Memory B cell (primary cell): Measurements from ENCODE around the gene FBXO15.

ENCODE experiments used
- ATAC-seq: fragments of 150-1000 bp; cut with Tn5 transposase; 2 replicates; pipeline ENCODE4 v1.10.0; 2021; ENCODE audit warnings: low read depth, mild to moderate bottlenecking, moderate library complexity
- DNase-seq, 2 donors: peaks; one replicate each; pipeline ENCODE4 v3.0.0; 2022; ENCODE audit warnings: low spot score in 2 of 2
- H3K27ac Mint-ChIP-seq: one replicate; pipeline ENCODE4 v1.8.0; 2022; ENCODE audit warnings: mild to moderate bottlenecking, moderate library complexity, mixed read lengths
- H3K27me3 Mint-ChIP-seq: one replicate; pipeline ENCODE4 v1.8.0; 2022; ENCODE audit warnings: mixed read lengths
- H3K36me3 Mint-ChIP-seq: one replicate; pipeline ENCODE4 v1.8.0; 2022; ENCODE audit warnings: mild to moderate bottlenecking, mixed read lengths
- H3K4me1 Mint-ChIP-seq: one replicate; pipeline ENCODE4 v1.8.0; 2022; ENCODE audit warnings: mixed read lengths
- H3K4me3 Mint-ChIP-seq: one replicate; pipeline ENCODE4 v1.8.0; 2022; ENCODE audit warnings: mild to moderate bottlenecking, moderate library complexity, mixed read lengths
- H3K9me3 Mint-ChIP-seq: one replicate; pipeline ENCODE4 v1.8.0; 2022; ENCODE audit warnings: mixed read lengths

Gene FBXO15

DNA sequence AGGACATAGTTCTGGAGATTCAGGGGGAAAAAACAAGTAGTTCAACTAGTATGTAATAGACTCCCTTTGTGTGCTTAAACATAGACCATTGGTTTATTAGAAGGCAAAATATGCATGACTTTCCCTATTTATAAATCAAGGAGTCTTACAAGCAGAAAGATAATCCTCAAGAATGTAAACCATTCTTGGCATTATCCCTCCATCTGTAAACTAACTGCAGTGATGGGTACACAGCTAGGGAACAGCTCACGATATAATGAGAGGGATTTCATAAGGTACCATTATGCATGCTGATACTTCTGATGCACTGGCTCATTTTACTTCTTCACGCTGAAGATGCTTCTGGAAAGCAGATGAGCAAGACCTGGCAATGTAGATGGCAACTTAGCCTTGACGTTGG, 878 bp downstream of the FBXO15 start:
- Mint-ChIP-seq H3K36me3 (no peaks in the 10 kb centered on the region), H3K4me1 (peaks cover 18% of the 10 kb centered on the region), H3K9me3 (no peaks in the 10 kb centered on the region), H3K27ac (peak overlapping the region; percentile 95), H3K4me3 (peak overlapping the region; percentile 94), H3K27me3 (peaks cover 4% of the 10 kb centered on the region)
- ATAC-seq (no peak), DNase-seq (no peak)

DNA sequence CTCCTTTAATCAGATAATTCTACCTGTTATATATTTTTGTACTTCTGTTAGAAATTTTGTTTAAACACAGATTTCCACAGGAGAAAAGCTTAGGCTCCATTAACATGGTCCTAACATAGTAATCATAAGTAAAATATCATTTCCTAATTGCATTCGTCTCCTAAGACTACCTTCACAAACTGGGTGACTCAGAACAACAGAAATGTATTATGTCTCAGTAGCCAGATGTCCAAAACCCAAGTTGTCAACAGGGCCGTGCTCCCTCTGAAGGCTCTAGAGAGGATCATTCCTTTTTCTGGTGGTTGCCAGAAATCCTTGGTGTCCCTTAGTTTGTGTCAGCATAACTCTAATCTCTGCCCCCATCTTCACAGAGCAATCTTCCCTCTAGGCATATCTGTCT, 5.4 kb downstream of the FBXO15 start:
- H3K4me3 Mint-ChIP-seq = no peak overlapping the region
- peaks cover 3% of the 10 kb centered on the region for H3K4me1 Mint-ChIP-seq
- H3K9me3 Mint-ChIP-seq = no peaks in the 10 kb centered on the region
- H3K27ac Mint-ChIP-seq = no peak overlapping the region
- ATAC-seq = no peak
- peaks cover 19% of the 10 kb centered on the region for H3K27me3 Mint-ChIP-seq
- H3K36me3 Mint-ChIP-seq = no peaks in the 10 kb centered on the region
- DNase-seq = no peak

DNA sequence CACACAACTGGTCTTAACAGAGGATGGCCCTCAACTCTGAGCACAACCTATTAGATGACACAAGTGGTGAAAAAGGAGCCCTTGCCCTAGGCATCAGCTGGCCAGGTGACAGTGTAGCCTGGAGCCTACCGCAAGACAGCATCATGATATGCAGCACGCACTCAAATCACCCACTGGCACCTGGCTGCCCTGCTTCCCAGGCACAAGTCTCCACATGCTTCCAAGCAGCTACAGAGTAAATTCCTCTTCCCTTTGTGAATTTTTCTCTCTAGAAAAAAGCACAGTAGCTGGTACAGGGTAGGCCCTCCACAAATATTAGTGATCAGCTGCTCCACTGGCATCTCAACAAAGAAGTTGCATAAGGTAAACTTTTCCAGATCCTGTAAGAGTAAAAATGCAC, 6.0 kb downstream of the FBXO15 start:
- Mint-ChIP-seq H3K4me3 (no peak overlapping the region), H3K9me3 (no peaks in the 10 kb centered on the region), H3K4me1 (no peaks in the 10 kb centered on the region), H3K27ac (no peak overlapping the region), H3K36me3 (no peaks in the 10 kb centered on the region), H3K27me3 (peaks cover 19% of the 10 kb centered on the region)
- DNase-seq (no peak), ATAC-seq (no peak)

DNA sequence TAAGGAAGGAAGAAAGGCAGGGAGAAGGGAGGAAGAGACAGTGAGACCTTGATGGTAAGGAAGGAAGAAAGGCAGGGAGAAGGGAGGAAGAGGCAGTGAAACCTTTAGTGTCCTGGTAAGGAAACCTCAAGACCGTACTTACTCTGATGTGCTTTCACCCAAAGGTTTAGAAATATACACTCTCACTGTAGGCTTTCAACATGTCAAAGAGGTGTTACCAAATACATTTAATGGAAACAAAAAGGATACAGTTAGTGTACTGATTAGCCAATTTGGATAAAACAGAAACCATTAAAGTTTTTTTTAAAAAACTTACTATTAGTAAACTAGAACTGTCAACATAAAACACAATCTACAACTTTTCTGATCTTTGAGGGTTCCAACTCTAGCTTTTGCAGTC, 7.1 kb downstream of the FBXO15 start:
- Mint-ChIP-seq H3K27me3 (peaks cover 19% of the 10 kb centered on the region), H3K36me3 (no peaks in the 10 kb centered on the region), H3K9me3 (no peaks in the 10 kb centered on the region), H3K27ac (no peak overlapping the region), H3K4me1 (no peaks in the 10 kb centered on the region), H3K4me3 (no peak overlapping the region)
- ATAC-seq = no peak
- no peak for DNase-seq

DNA sequence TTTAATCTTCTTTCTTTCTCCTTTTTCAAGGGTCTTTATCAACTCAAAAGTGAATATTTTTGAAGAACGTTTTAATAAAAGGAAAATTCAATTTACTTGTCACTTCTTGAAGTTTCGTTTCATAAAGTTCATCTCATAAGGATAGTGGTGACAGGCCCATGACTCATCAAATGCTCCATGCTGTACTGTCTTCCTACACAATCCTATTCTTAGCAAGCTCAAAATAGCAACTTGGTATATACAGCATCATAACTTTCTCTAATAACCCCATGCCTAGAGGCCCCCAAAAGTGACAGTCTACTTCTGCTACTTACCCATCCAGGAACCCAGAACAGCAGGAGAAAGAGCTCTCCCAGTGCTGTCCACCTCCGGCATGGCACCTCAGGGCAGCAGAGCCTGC, 7.7 kb downstream of the FBXO15 start:
- Mint-ChIP-seq H3K27me3 (peaks cover 19% of the 10 kb centered on the region), H3K27ac (no peak overlapping the region), H3K9me3 (no peaks in the 10 kb centered on the region), H3K36me3 (no peaks in the 10 kb centered on the region), H3K4me1 (no peaks in the 10 kb centered on the region), H3K4me3 (no peak overlapping the region)
- DNase-seq (no peak), ATAC-seq (no peak)

DNA sequence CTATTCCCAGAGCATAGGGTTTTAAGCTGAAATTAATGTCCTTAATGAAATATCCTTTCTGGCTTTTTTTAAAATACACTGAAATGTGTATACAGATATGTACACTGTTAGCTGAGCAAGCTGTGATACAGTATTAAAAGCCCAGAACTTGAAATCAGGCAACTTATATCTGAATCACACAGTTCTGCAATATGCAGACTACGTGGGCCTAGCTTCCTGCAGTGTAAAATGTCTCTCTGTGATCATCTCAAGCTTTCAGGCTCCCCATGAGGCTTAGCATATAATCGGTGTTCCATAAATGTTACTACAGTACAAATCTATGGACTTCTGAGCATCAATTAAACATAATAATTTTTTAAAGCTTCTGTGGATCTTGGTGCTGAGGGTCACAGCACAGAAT, 8.2 kb downstream of the FBXO15 start:
- peaks cover 19% of the 10 kb centered on the region for H3K27me3 Mint-ChIP-seq
- H3K27ac Mint-ChIP-seq = no peak overlapping the region
- H3K4me1 Mint-ChIP-seq = no peaks in the 10 kb centered on the region
- H3K4me3 Mint-ChIP-seq = no peak overlapping the region
- ATAC-seq (no peak), DNase-seq (no peak)
- H3K36me3 Mint-ChIP-seq = no peaks in the 10 kb centered on the region
- H3K9me3 Mint-ChIP-seq = no peaks in the 10 kb centered on the region

DNA sequence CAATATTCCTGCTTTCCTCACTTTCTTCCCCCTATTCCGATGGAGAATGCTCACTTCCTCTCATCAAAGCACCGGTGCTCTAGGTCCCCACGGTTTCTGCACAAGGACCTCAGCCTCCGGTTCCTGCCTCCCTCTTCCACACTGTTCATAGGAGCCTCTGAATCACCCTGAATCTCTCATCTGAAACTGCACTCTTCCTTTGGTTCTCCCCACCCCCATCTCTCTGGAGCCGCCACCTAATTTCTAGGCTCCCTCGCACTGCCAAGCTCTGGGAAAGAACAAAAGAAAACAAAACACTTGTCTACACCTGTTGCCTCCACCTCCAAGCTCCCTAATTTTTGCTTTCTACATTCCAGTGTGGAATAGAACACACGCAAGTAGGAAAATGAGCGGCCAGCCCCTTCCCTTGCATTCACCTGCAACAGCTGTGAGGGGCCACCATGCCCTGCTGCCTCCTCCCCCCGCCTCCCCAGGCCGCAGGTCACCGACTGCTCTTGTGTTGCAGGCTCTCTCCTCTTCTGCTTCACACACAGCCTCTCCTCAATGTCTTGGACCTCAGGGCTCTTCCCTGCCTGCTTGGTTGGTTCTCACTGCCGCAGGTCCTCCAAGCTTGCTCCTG, 9.6 kb downstream of the FBXO15 start:
- DNase-seq (no peak), ATAC-seq (no peak)
- H3K9me3 Mint-ChIP-seq = no peaks in the 10 kb centered on the region
- H3K4me1 Mint-ChIP-seq = no peaks in the 10 kb centered on the region
- no peaks in the 10 kb centered on the region for H3K36me3 Mint-ChIP-seq
- no peak overlapping the region for H3K4me3 Mint-ChIP-seq
- H3K27me3 Mint-ChIP-seq = peaks cover 17% of the 10 kb centered on the region
- H3K27ac Mint-ChIP-seq = no peak overlapping the region

DNA sequence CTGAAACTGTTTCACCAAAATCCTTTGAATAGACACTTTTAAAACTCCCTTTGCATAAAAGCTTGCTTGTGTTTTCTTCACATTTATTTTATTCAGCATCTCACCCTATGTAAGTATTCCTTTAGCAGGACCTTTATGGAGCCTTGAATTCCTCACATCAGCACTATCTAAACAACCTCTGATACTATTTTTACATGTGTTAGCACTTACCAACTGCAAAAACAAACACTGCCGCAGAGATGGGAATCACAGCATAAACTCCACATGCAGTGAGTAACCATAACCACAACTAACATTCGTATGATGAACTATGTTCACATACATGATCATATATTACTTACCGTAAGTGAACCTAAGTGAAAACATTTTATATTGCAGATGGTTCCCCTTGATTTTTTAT, 15.4 kb downstream of the FBXO15 start:
- ATAC-seq (no peak), DNase-seq (no peak)
- no peaks in the 10 kb centered on the region for H3K36me3 Mint-ChIP-seq
- H3K27me3 Mint-ChIP-seq = no peaks in the 10 kb centered on the region
- no peak overlapping the region for H3K4me3 Mint-ChIP-seq
- H3K4me1 Mint-ChIP-seq = no peaks in the 10 kb centered on the region
- no peak overlapping the region for H3K27ac Mint-ChIP-seq
- H3K9me3 Mint-ChIP-seq = no peaks in the 10 kb centered on the region

DNA sequence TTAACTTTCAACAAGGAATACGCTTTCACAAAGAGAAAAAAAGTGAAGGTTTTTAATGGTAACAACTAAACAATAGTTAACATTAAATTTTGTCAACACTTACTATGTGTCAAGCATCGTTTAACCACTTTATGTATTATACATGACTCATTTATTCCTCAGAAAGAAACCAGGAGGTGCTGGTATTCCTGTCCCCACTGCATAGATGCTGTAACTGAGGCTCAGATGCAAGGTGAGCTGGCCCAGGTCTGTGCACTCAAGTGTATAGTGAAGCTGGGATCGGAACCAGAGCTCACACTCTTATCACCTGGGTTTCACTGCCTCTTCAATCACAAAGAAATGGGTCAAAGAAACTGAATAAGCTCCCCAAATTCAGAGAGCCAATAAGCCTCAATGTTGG, 16.5 kb downstream of the FBXO15 start:
- Mint-ChIP-seq H3K4me1 (no peaks in the 10 kb centered on the region), H3K9me3 (no peaks in the 10 kb centered on the region), H3K36me3 (no peaks in the 10 kb centered on the region), H3K4me3 (no peak overlapping the region), H3K27me3 (no peaks in the 10 kb centered on the region), H3K27ac (no peak overlapping the region)
- no peak for ATAC-seq
- DNase-seq = no peak

DNA sequence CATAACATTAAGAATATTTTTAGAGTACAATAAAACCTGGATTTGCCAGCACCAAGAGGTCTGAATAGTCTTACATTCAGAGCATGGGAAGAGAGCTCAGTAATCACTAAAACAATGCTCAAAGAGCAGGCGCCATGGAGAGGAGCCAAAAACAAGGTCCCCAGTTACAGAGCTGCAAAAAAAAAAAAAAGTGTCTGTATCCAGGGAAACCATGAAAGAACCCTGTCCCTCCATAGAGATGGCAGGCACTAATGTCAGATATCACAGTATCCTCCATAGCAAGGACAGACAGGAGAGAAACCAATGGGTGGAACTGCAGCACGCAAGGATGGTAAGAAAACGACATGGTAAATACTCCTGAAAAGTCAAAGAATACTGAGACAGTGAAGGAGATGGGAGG, 19.5 kb downstream of the FBXO15 start:
- no peaks in the 10 kb centered on the region for H3K27me3 Mint-ChIP-seq
- no peaks in the 10 kb centered on the region for H3K4me1 Mint-ChIP-seq
- H3K36me3 Mint-ChIP-seq = no peaks in the 10 kb centered on the region
- H3K4me3 Mint-ChIP-seq = no peak overlapping the region
- DNase-seq (no peak), ATAC-seq (no peak)
- H3K9me3 Mint-ChIP-seq = no peaks in the 10 kb centered on the region
- H3K27ac Mint-ChIP-seq = no peak overlapping the region

DNA sequence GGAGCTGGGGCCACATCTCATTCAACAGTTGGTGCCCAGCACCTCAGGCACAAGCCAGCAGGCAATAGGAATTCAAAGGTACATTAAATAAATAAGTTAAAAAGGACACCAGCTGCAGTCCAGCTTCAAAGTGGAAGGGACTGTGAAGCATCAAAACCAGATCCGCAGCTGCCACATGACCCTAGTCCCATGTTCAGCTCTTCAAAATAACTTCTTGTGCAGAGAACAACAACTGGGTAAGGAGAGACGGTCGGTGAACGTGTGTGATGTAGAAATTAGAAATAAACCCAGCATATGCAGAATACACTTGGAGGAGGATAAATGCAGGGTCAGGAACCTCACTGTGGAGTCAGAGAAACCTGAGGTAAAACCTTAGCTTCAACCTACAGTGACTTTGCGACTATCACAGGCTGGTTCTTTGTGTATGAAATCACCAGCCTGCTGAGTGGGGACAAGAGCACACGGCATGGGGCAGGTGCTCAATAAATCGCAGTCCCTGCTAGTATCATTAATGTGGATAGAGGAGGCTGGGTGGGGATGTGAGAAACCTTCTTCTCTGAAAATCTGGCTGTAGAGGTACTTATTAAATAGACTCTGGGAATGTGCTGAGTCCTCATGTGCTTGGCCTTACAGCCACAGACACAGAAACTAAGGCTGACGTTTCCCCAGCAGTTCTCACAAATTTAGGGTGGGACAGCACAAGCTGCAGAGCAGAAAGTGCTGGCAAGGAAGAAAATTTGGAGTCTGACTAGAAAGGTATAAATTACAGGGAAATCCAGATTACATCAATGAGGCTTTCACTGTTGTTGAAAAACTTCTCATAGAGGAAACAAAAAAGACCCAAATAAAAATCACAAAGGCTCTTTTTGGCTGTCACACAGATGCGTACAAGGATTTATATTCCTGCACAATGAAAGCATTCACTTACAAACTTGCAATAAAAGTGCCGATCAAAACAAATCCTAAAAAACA, 20.7 kb downstream of the FBXO15 start:
- no peak for DNase-seq
- Mint-ChIP-seq H3K4me3 (no peak overlapping the region), H3K27me3 (no peaks in the 10 kb centered on the region), H3K27ac (no peak overlapping the region), H3K4me1 (no peaks in the 10 kb centered on the region), H3K9me3 (no peaks in the 10 kb centered on the region), H3K36me3 (peaks cover 3% of the 10 kb centered on the region)
- no peak for ATAC-seq

DNA sequence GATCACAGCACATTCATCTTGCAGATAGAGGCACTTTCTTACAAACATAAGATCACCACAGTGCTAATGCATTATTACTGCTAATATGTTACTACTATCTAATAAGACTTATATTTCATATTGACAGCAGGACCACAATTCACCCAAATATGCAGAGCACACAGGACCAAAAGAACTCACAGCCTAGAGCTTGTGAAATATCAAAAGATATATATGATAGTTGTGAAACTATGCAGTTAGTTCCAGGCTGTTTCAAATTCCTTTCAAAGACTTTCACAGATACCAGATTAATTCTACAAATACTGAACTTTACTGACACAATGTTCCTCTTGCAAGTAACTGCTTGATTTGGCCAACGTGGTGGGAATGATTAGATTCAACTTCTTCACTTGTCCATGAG, 23.0 kb downstream of the FBXO15 start:
- Mint-ChIP-seq H3K4me3 (no peak overlapping the region), H3K9me3 (no peaks in the 10 kb centered on the region), H3K27ac (no peak overlapping the region), H3K27me3 (peaks cover under 1% of the 10 kb centered on the region), H3K36me3 (peaks cover 3% of the 10 kb centered on the region), H3K4me1 (no peaks in the 10 kb centered on the region)
- DNase-seq (no peak), ATAC-seq (no peak)

DNA sequence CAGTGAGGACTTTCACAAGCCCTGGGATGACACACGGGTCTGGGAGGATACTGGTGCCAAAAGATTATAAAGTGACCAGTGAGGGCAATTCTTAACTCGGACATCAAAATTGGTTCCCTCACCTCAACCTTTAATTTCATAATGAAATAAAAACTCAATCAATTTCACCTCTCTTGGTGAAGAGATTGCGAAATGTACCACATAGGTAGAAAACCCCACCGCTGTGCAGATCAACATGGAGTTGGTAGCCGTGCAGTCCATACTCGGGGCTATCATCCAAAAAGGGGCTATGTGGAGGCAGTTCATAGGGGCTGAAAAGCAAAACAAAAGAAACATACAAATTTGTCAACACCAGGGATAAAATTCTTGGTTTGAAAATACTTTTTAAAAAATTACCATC, 24.4 kb downstream of the FBXO15 start:
- Mint-ChIP-seq H3K27ac (no peak overlapping the region), H3K4me1 (no peaks in the 10 kb centered on the region), H3K4me3 (no peak overlapping the region), H3K9me3 (no peaks in the 10 kb centered on the region), H3K27me3 (peaks cover 3% of the 10 kb centered on the region), H3K36me3 (peaks cover 3% of the 10 kb centered on the region)
- DNase-seq (no peak), ATAC-seq (no peak)

DNA sequence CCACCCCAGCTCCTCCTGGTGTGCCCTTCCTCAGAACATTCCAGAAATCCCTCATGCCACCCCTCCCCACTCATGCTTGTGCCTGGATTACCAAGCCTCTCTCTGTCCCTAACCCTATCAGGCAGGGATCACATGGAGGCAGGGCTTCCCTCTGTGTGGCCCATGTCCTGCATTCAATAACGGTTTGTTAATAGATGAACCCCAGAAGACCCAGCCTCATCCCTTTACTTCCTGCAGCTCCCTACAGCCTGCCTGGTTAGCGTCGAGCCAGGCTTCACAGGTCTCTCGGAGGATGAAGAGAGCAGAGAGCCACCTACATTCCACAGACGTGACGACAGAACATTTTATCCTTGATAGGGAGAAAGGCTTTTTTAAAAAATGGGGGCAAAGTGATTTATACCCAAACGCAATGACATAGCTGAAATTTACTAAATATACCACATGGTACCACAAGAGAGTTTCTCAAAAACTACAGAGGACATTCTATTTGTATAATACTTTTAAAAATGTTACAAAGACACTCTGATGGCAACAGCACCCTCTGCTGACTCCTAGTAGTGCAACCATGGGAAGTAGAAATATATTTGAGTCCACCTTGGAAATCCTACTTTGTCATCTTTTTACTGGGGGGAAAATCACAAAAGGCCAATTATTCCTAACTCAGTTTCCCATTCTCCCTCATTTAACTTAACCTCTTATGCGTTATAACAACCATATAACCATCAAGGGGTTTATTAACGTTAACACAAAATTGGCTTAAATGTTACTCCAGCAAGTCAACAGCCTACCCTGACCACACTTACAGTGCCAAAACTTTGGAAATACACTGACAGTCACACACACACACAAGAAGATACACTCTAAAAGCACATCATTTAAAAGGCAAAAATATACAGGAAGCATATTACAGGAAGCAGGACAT, 30.7 kb downstream of the FBXO15 start:
- H3K36me3 Mint-ChIP-seq = no peaks in the 10 kb centered on the region
- ATAC-seq = no peak

More for the DNA sequence above, 30.7 kb downstream of the FBXO15 start:
- Mint-ChIP-seq H3K27ac (no peak overlapping the region), H3K9me3 (no peaks in the 10 kb centered on the region), H3K4me3 (no peak overlapping the region), H3K4me1 (no peaks in the 10 kb centered on the region), H3K27me3 (peaks cover 3% of the 10 kb centered on the region)
- no peak for DNase-seq
